Stomach (tissue), 9 donors: ENCODE results near the gene NAALADL2. TPM values are rescaled to one million over a fixed set of nuclear protein-coding genes. Genes with fewer than 3 reads are reported as not detected.

Source experiments
- DNase-seq, 2 donors: peaks; one replicate each; pipeline versions ENCODE4 v3.0.0 to v3.0.0-alpha.2; 2013 to 2019
- H3K27ac ChIP-seq, 5 donors: fragments of 200-600 bp in 4 of 5; sonication (generic) in 4 of 5; one replicate each; pipeline ENCODE4 v1.5.1; 2013 to 2019; ENCODE audit warnings: mild to moderate bottlenecking in 1 of 5, moderate library complexity in 1 of 5
- H3K27me3 ChIP-seq, 3 donors: fragments of 200-600 bp; sonication (generic); one replicate each; pipeline ENCODE4 v1.5.1; 2017 to 2019; ENCODE audit warnings: mixed run types in 1 of 3
- H3K36me3 ChIP-seq, 4 donors: fragments of 200-600 bp; sonication (generic); 1 replicate in 3 of 4; 2 replicates in 1 of 4; pipeline ENCODE4 v1.5.1; 2016 to 2019
- H3K4me1 ChIP-seq, 4 donors: fragments of 200-600 bp; sonication (generic); one replicate each; pipeline ENCODE4 v1.5.1; 2016 to 2019
- H3K4me3 ChIP-seq, 4 donors: fragments of 200-600 bp; sonication (generic) in 3 of 4; one replicate each; pipeline ENCODE4 v1.5.1; 2016 to 2019; ENCODE audit warnings: mild to moderate bottlenecking in 1 of 4
- H3K9me3 ChIP-seq, 4 donors: fragments of 200-600 bp; sonication (generic); one replicate each; pipeline ENCODE4 v1.5.1; 2016 to 2019
- EP300 ChIP-seq: sonication (generic); formaldehyde crosslinking; IDR thresholded peaks from one replicate; pipeline ENCODE4 v1.6.1; 2017; ENCODE audit warnings: antibody characterized with exemption
- POLR2A ChIP-seq, 4 donors: fragments of 450-650 bp; IDR thresholded peaks; one replicate each; pipeline ENCODE4 v1.6.1; 2016; ENCODE audit warnings: antibody characterized with exemption in 4 of 4, control low read depth in 2 of 4, mild to moderate bottlenecking in 1 of 4, moderate library complexity in 1 of 4
- POLR2AphosphoS5 ChIP-seq, 3 donors: sonication (generic); formaldehyde crosslinking; IDR thresholded peaks; one replicate each; pipeline ENCODE4 v1.6.1; 2016; ENCODE audit warnings: antibody characterized with exemption in 3 of 3
- WGBS, 5 donors: extraction: QIAGEN DNeasy Blood & Tissue Kit in 3 of 5; methylation state at CpG; one replicate each; pipeline versions ENCODE4 v1.1.5 to v1.1.7; 2013 to 2018; 5-methylcytosine and 5-hydroxymethylcytosine counted together
- intact Hi-C: fragments of 100-400 bp; cut with DNase I; formaldehyde crosslinking; loops from one replicate; pipeline ENCODE4 v1.15.1; 2023; ENCODE audit warnings: low total_unique reads
- polyA plus RNA-seq, 3 donors: library from polyadenylated mRNA; stranded (reverse); fragments of 200-250 nt; gene quantifications; one replicate each; pipeline ENCODE4 v1.2.3, GENCODE V29; 2013
- total RNA-seq, 5 donors: library from RNA; depleted of rRNA; stranded (reverse); fragments of >200 nt; gene quantifications; one replicate each; pipeline versions ENCODE4 v1.1.0 to v1.2.3, GENCODE V29; 2014 to 2016
- TF ChIP-seq, protein P1 (sequence below), 7 experiments: fragments of 450-650 bp in 4 of 7; fragments of 200-600 bp in 3 of 7; sonication (generic) in 3 of 7; IDR thresholded peaks; one replicate each; pipeline ENCODE4 v1.5.1; 2016 to 2019; ENCODE audit warnings: antibody characterized with exemption in 7 of 7, control low read depth in 2 of 7, mild to moderate bottlenecking in 1 of 7
- donor health status: healthy with polysubstance abuse.
- donor health status: Bipolar disorder and iron deficiency.
- donor health status: healthy.

Gene NAALADL2
- total and polyA plus RNA-seq, 8 donors, result 0.58 to 43.7 (median 5.4) TPM

DNA sequence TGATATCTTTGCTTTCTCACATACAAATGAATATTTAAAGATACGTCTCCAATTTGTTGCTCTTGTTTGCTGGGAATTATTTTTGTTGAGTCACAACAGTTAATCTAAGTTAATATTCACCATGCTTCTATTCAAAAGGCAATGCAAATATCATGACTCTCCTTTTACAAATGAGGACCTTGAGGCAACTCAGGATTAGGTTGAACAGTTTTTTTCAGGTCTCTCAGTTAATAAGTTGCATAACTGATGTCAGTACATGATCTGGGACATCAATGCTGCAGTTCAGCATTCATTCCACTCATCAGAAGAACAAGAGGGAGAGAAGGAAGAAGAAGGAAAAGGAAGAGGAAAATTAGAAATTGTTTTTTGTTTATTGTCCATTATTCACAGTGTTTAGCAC lies 781 bp upstream of the NAALADL2 start:
- Histone ChIP-seq H3K27ac (peak overlapping the region in 4 of 5 donors; percentile 65 to 87 (median 70)), H3K27me3 (no peaks in the 10 kb centered on the region), H3K4me1 (peaks cover 0 to 14% (median 6%) of the 10 kb centered on the region in 4 donors), H3K9me3 (no peaks in the 10 kb centered on the region), H3K4me3 (no peak overlapping the region), H3K36me3 (no peaks in the 10 kb centered on the region)
- DNase-seq, result peak in 1 of 2 donors; percentile 40
- intact Hi-C loops, result no loop called here
- TF ChIP-seq POLR2AphosphoS5 (IDR thresholded peaks at IDR 0.05), result no peak
- 28 to 57% (median 38%) methylated on average over 1 of the region's 1 CpG for WGBS, 5 donors

DNA sequence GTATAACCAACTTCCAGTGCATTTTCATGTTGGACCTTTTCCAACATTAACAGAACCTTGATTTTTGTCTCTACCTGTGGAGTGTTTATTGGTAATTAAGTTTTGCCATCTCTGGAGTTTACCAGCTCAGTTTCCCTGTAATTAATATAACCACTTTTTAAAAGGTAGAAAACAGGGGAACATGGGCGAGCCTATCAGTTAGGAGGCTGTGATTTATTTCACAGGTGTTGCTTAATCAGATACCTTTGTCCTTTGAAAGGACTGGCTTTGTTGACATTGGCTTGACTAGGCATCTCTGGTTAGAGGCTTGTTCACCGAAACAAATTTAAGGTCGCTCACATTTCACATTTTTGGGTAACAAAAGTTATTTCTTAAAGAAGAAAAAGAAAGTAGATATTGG lies 622 bp downstream of the NAALADL2 start:
- H3K9me3 ChIP-seq, result no peaks in the 10 kb centered on the region
- intact Hi-C loops, result no loop called here
- WGBS, 5 donors, result 31 to 69% (median 44%) methylated on average over 3 of the region's 3 CpGs
- DNase-seq, result peak in 1 of 2 donors; percentile 59
- H3K4me1 ChIP-seq, result peaks cover 0 to 14% (median 11%) of the 10 kb centered on the region in 4 donors
- no peaks in the 10 kb centered on the region for H3K36me3 ChIP-seq
- TF ChIP-seq EP300, result no peak
- peak in 2 of 3 donors; percentile 35 to 60 for TF ChIP-seq POLR2AphosphoS5 (IDR thresholded peaks at IDR 0.05)
- no peak for TF ChIP-seq POLR2A (IDR thresholded peaks at IDR 0.05)
- no peaks in the 10 kb centered on the region for H3K27me3 ChIP-seq
- peak overlapping the region in 1 of 4 donors; percentile 11 for H3K4me3 ChIP-seq
- H3K27ac ChIP-seq, result peak overlapping the region in 4 of 5 donors; percentile 65 to 87 (median 70)

DNA sequence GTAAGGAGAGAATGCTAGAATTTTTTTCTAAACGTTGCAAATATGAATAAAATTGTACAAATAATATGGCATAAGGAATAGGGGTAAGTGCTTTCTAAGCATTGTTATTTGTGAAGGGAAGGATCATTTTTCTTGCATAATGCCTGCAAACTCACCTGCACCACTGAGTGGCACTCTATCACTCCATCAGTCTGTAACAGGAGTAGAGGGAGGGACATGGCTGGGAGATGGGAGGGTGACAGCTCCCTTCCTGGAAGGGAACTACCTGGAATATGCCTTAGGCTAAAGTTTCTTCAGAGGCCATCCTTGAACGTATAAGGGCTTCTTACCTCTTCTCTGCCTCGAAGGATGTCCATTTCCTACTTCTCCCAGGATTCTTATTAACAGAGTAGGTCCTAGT lies 3.0 kb downstream of the NAALADL2 start:
- Histone ChIP-seq H3K27ac (peak overlapping the region; percentile 13 to 63 (median 43)), H3K36me3 (no peaks in the 10 kb centered on the region), H3K4me1 (peaks cover 0 to 14% (median 11%) of the 10 kb centered on the region in 4 donors), H3K27me3 (no peaks in the 10 kb centered on the region), H3K9me3 (no peaks in the 10 kb centered on the region), H3K4me3 (no peak overlapping the region)
- 32 to 42% (median 37%) methylated on average over 3 of the region's 3 CpGs for WGBS, 5 donors
- TF ChIP-seq EP300, result no peak
- TF ChIP-seq POLR2A (IDR thresholded peaks at IDR 0.05), result no peak
- peak in 1 of 3 donors; percentile 53 for TF ChIP-seq POLR2AphosphoS5 (IDR thresholded peaks at IDR 0.05)
- TF ChIP-seq, protein P1, sequence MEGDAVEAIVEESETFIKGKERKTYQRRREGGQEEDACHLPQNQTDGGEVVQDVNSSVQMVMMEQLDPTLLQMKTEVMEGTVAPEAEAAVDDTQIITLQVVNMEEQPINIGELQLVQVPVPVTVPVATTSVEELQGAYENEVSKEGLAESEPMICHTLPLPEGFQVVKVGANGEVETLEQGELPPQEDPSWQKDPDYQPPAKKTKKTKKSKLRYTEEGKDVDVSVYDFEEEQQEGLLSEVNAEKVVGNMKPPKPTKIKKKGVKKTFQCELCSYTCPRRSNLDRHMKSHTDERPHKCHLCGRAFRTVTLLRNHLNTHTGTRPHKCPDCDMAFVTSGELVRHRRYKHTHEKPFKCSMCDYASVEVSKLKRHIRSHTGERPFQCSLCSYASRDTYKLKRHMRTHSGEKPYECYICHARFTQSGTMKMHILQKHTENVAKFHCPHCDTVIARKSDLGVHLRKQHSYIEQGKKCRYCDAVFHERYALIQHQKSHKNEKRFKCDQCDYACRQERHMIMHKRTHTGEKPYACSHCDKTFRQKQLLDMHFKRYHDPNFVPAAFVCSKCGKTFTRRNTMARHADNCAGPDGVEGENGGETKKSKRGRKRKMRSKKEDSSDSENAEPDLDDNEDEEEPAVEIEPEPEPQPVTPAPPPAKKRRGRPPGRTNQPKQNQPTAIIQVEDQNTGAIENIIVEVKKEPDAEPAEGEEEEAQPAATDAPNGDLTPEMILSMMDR (IDR thresholded peaks at IDR 0.05), result peak in 5 of 7 experiments; percentile 13 to 65 (median 39)
- peak; percentile 60 to 73 for DNase-seq
- intact Hi-C loops, result no loop called here

DNA sequence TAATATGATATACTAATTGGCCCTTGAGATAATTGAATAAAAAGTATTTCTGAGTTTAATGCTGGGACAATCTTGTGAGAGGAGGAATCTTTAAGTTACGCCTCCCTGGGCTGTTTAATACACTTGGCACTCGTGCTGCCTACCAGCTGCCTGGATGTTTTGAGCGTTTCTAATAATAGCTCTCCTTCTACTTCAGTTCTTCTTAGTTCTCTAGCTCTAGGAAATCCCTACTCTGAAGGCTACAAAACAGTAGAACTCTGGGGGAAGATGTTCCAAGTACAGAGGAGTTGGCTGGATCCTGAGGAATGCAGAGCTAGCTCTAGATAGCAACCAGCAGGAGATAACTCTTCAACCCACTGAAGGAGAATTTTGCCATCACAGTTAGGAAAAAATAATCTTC lies 3.5 kb downstream of the NAALADL2 start:
- Histone ChIP-seq H3K4me1 (peaks cover 0 to 14% (median 11%) of the 10 kb centered on the region in 4 donors), H3K27ac (peak overlapping the region in 4 of 5 donors; percentile 13 to 63 (median 30)), H3K4me3 (no peak overlapping the region), H3K27me3 (no peaks in the 10 kb centered on the region), H3K36me3 (no peaks in the 10 kb centered on the region), H3K9me3 (no peaks in the 10 kb centered on the region)
- intact Hi-C loops, result no loop called here
- no peak for TF ChIP-seq POLR2A (IDR thresholded peaks at IDR 0.05)
- TF ChIP-seq POLR2AphosphoS5 (IDR thresholded peaks at IDR 0.05), result no peak
- TF ChIP-seq, protein P1 (IDR thresholded peaks at IDR 0.05), result no peak
- TF ChIP-seq EP300, result no peak
- WGBS, 5 donors, result 24 to 36% (median 28%) methylated on average over 3 of the region's 3 CpGs
- DNase-seq, result peak; percentile 16 to 42

DNA sequence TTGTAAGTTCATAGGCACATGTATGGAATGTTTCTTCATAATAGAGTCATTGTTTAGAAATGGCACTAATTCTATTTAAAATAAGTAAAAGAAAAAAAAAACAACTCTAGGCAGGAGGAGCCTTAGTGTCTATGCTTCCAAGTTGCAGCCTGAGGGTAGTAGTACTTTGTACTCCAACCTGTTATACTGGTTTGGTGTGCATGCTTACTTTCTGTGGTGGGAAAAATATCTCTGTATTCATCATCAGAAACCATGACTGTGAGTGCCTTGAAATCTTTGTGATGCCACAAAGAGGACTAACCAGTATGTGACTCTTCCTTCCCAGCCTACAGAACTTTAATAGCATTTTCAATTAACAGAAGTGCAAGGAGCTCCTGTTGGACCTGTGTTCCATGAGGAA lies 4.4 kb downstream of the NAALADL2 start:
- peak overlapping the region in 1 of 5 donors; percentile 63 for H3K27ac ChIP-seq
- no peaks in the 10 kb centered on the region for H3K9me3 ChIP-seq
- no peak overlapping the region for H3K4me3 ChIP-seq
- H3K27me3 ChIP-seq, result no peaks in the 10 kb centered on the region
- intact Hi-C loops, result no loop called here
- DNase-seq, result peak in 1 of 2 donors; percentile 80
- peaks cover 0 to 14% (median 11%) of the 10 kb centered on the region in 4 donors for H3K4me1 ChIP-seq
- no peaks in the 10 kb centered on the region for H3K36me3 ChIP-seq
- TF ChIP-seq POLR2AphosphoS5 (IDR thresholded peaks at IDR 0.05), result peak in 1 of 3 donors; percentile 27
- no peak for TF ChIP-seq EP300

DNA sequence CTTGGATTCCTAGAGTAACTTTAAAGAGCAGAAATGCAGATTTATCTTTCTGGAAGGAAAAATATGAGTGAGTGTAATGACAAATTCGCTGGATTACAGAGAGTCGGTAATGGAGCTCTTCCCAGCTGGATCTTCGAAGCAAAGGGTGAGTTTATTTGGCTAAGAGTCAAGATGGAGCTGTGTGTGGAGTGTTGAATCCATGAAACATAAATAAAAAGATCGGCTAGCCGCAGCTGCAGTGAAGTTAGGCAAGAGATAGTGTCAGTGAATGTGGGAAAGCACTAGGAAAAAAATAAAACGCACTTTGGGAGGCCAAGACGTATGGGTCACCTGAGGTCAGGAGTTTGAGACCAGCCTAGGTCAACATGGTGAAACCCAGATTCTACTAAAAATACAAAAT lies 10.3 kb downstream of the NAALADL2 start:
- intact Hi-C loops, result no loop called here
- no peaks in the 10 kb centered on the region for H3K36me3 ChIP-seq
- no peak overlapping the region for H3K4me3 ChIP-seq
- TF ChIP-seq POLR2AphosphoS5 (IDR thresholded peaks at IDR 0.05), result no peak
- TF ChIP-seq EP300, result no peak
- TF ChIP-seq, protein P1 (IDR thresholded peaks at IDR 0.05), result no peak
- TF ChIP-seq POLR2A (IDR thresholded peaks at IDR 0.05), result no peak
- WGBS, 5 donors, result 53 to 80% (median 74%) methylated on average over 7 of the region's 7 CpGs
- no peak overlapping the region for H3K27ac ChIP-seq
- H3K9me3 ChIP-seq, result no peaks in the 10 kb centered on the region
- DNase-seq, result peak in 1 of 2 donors; percentile 68
- H3K4me1 ChIP-seq, result no peaks in the 10 kb centered on the region
- no peaks in the 10 kb centered on the region for H3K27me3 ChIP-seq
